Keratinocyte (primary cell): ENCODE measurements around the gene SDS.

Experiments used
- CTCF ChIP-seq, 3 experiments: IDR thresholded peaks in 1 of 3; conservative IDR thresholded peaks in 1 of 3; optimal IDR thresholded peaks in 1 of 3; 2 replicates in 2 of 3; 3 replicates in 1 of 3; pipeline versions ENCODE3 to v1.5.1; 2011; ENCODE audit warnings: low read length in 3 of 3, mild to moderate bottlenecking in 3 of 3, moderate library complexity in 2 of 3, control low read depth in 1 of 3, inconsistent platforms in 1 of 3; ENCODE audit not compliant: insufficient read depth in 2 of 3; ENCODE audit errors: extremely low read depth in 1 of 3
- EZH2 ChIP-seq: IDR thresholded peaks from one replicate; pipeline ENCODE4 v1.6.1; 2012; ENCODE audit warnings: inconsistent platforms, mild to moderate bottlenecking, low read length, moderate library complexity

DNA sequence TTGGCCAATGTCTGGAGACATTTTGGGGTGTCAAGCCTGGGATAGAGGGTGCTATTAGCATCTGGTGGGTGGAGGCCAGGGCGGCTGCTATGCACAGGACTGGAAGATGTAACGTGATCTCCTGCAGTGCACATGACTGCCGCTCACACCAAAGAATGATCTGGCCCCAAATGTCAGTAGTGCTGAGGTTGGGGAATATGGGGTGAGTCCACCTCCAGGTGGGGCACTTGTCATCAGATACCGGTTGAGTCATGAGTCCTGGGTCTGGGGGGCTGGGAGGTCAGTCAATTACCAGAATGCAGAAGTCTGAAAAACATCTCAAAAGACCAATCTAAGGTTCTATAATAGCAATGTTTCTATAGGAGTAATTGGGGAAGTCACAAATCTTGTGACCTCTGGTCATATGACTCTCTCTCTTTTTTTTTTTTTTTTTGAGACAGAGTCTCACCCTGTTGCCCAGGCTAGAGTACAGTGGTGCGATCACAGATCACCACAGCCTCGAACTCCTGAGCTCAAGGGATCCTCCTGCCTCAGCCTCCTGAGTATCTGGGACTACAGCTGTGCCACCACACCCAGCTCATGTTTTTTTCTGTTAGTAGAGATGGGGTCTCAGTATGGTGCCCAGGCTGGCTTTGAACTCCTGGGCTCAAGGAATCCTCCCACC lies 12.5 kb upstream of the SDS start:
- TF ChIP-seq CTCF (optimal IDR thresholded peaks at IDR 0.05 in 1 of 3, IDR thresholded peaks at IDR 0.05 in 1 of 3, conservative IDR thresholded peaks at IDR 0.05 in 1 of 3; ENCODE audit: extremely low read depth in 1 of 3, insufficient read depth in 2 of 3, low read length in 3 of 3) (no peak), EZH2 (no peak)
